Jurkat, Clone E6-1 (cell line): ENCODE results near the gene P3H1.
"Not testable (repeated sequence)": the region's sequence is repeated elsewhere in the genome, so short reads cannot be mapped to it uniquely, and the experiment has no call there.

Experiments used
- DNase-seq: peaks from one replicate; pipeline ENCODE4 v3.0.0-alpha.2; 2011; ENCODE audit warnings: low read depth, low spot score
- H3K4me3 ChIP-seq: 2 replicates; pipeline ENCODE4 v1.5.1; 2011; ENCODE audit warnings: mild to moderate bottlenecking, low read length, control low read depth, moderate library complexity

The P3H1 gene

GRCh38 chr1:42736152-42736551, 30.7 kb downstream of the P3H1 start:
- no peak overlapping the region for H3K4me3 ChIP-seq
- no peak for DNase-seq

GRCh38 chr1:42735477-42736105, 31.2 kb downstream of the P3H1 start:
- no peak for DNase-seq
- no peak overlapping the region for H3K4me3 ChIP-seq

DNA sequence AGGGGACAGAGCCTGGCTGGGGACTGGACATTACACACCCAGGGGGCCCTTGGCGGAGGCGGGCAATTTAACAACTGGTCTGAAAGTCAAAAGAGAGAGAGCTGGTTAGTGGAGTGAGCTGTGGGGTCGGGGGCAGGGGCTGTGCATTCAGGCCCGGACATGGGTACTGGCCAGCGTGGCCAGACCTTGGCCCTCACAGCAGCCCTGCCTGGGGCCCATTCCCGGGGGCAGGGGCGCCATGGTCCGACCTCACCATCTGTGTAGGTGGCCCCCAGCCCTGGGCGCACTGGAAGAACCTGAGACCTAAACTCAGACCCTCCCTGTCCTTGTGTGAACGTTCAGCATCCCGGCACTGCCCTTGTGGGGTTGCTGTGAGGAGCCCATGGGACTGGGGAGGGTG, 31.8 kb downstream of the P3H1 start:
- DNase-seq: no peak

GRCh38 chr1:42734201-42735035, 32.4 kb downstream of the P3H1 start:
- H3K4me3 ChIP-seq: no peak overlapping the region
- DNase-seq: no peak

More for the DNA sequence above, 31.8 kb downstream of the P3H1 start:
- H3K4me3 ChIP-seq: no peak overlapping the region

- H3K4me3 ChIP-seq: no peak overlapping the region
- no peak for DNase-seq
Measured at GRCh38 chr1:42733415-42734200, 33.2 kb downstream of the P3H1 start.

GRCh38 chr1:42732126-42732680, 34.6 kb downstream of the P3H1 start:
- H3K4me3 ChIP-seq: no peak overlapping the region
- no peak for DNase-seq

GRCh38 chr1:42731585-42731984, 35.2 kb downstream of the P3H1 start:
- DNase-seq: no peak
- H3K4me3 ChIP-seq: no peak overlapping the region

- no peak overlapping the region for H3K4me3 ChIP-seq
- no peak for DNase-seq
Measured at GRCh38 chr1:42730988-42731387, 35.8 kb downstream of the P3H1 start.

GRCh38 chr1:42730002-42730401, 36.8 kb downstream of the P3H1 start:
- DNase-seq: no peak
- no peak overlapping the region for H3K4me3 ChIP-seq

DNA sequence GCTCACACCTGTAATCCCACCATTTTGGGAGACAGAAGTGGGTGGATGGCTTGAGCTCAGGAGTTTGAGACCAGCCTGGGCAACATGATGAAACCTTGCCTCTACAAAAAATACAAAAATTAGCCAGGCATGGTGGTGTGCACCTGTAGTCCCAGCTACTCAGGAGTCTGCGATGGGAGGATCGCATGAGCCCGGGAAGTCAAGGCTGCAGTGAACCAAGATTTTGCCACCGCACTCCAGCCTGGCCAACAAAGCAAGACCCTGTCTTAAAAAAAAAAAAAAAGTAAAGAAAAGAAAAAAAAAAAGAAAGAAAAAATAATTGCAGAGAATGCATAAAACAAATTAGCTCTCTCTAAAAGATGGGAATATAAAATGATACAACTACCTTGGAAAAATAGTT, 41.0 kb downstream of the P3H1 start:
- DNase-seq, H3K4me3 ChIP-seq: not testable (repeated sequence)

DNA sequence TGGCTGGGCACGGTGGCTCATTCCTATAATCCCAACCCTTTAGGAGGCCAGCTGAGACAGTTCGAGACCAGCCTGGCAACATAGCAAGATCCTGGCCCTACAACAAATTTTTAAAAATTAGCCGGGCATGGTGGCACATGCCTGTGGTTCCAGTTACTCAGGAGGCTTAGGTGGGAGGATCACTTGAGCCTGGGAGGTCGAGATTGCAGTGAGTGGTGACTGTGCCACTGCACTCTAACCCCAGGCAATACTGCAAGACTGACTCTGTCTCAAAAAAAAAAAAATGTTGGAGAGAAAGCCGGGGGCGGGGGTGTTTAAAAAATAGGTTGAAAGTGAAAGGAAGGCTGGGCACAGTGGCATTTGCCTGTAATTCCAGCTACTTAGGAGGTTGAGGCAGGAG, 43.3 kb downstream of the P3H1 start:
- no peak overlapping the region for H3K4me3 ChIP-seq
- no peak for DNase-seq

- not testable (repeated sequence) for H3K4me3 ChIP-seq, DNase-seq
Measured at GRCh38 chr1:42722403-42722802, 44.4 kb downstream of the P3H1 start.

DNA sequence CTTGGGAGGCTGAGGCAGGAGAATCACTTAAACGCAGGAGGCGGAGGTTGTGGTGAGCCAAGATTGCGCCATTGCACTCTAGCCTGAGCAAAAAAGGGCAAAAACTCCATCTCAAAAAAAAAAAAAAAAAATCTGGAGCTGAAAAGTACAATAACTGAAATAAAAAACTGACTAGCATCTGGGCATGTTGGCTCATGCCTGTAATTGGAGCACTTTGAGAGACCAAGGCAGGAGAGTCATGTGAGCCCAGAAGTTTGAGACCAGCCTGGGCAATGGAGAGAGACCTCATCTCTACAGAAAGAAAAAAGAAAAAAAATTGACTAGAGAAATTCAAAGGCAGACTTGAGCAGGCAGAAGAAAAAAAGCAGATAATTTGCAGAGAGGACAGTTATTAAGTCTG, 44.9 kb downstream of the P3H1 start:
- no peak for DNase-seq
- no peak overlapping the region for H3K4me3 ChIP-seq

DNA sequence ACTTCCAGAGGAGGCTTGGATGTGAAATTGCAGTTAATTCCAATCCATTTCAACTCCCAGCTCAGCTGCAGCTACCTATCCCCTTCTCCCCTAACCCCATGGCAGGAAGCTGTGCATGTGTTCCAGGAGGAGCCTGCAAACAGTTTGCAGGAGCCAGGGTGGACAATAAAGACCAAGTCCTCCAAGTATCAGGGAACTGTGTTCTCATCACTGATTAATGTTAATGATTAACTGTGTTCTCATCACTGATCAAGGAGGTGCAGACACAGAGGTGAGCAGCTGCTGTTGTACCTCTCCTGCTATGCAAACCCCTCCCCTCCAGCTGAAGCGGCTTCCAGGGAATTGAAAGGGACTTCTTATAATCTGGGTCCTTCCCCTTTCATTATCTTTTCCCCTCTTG, 46.0 kb downstream of the P3H1 start:
- no peak for DNase-seq
- H3K4me3 ChIP-seq: no peak overlapping the region

DNA sequence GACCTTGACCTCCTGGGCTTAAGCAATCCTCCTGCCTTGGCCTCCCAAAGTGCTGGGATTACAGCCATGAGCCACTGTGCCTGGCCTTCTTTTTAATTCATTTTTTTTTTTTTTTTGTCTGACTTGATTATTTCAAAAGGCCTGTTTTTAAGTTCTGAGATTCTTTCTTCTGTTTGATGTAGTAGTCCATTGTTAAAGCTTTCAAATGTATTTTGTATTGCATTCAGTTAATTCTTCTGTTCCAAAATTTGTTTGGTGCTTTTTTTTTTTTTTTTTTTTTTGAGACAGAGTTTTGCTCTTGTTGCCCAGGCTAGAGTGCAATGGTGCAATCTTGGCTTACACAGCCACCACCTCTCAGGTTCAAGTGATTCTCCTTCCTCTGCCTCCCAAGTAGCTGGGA, 52.4 kb downstream of the P3H1 start:
- not testable (repeated sequence) for H3K4me3 ChIP-seq, DNase-seq

DNA sequence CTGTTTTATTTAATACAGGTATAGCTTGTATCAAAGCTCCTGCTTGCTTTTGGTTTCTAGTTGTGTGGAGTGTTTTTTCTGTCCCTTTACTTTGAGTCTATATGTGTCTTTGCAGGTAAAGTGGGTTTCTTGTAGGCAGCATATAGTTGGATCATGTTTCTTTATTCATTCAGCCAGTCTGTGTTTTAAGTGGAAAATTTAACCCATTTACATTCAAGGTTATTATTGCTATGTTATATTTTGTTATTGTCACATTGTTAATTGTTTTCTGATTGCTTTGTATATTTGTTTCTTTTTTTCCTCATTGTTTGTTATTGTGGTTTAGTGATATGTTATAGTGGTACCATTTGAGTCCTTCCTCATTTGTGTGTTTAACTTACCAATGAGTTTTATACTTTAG, 53.5 kb downstream of the P3H1 start:
- no peak for DNase-seq
- H3K4me3 ChIP-seq: no peak overlapping the region

DNA sequence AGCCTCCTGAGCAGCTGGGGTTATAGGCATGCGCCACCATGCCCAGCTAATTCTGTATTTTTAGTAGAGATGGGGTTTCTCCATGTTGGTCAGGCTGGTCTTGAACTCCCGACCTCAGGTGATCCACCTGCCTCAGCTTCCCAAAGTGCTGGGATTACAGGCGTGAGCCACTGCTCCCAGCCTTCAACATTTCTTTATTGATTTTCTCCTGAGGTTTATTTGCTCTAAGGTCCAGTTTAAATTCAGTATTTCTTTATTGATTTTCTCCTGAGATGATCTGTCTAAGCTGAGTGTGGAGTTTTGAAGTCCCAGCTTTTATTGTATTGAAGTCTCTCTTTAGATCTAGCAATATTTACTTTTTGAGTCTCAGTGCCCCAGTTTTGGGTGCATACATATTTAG, 54.0 kb downstream of the P3H1 start:
- not testable (repeated sequence) for DNase-seq, H3K4me3 ChIP-seq

DNA sequence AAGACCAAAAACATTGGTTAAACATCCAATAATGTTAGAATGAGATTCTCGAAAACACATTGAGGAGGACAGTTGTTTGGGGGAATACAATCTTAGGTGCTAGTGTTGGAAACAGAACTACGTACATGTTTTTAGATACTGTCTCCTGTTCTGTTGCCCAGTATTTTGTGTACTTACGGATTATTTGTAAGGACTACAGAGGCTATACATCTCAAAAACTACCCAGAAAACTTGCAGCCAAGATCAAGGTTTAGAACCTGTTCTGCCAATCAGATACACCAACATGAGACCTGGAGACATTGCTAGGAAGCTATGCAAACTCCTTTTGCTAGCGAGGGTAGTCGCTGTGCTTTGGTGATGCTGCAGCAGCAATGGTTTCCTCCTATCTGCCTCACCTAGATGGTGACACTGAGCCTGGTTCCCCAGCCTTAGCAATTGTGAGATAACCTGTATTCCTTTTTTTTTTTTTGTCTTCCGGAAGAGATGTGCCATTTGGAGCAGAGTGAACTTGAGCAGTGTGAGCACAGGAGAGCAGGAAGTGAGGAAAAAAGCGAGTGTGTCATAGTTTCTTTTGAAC, 62.9 kb downstream of the P3H1 start:
- no peak overlapping the region for H3K4me3 ChIP-seq
- DNase-seq: no peak

DNA sequence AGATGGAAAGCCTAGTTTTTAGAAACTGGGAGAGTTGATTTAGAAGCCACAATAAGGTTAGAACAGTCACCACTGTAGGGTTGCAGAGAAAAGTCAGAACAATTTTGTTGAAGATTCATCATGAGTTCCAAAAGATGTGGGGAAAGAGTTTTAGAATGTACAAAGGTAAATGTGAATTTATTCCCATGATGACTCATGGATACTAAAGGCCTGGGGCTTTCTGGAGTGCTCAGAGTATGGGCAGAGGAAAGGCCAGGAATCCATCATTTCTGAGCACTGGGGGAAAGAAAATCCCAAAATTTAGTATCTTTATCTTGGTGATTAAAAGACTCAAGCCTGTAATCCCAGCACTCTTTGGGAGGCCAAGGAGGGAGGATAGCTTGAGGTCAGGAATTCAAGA, 66.8 kb downstream of the P3H1 start:
- H3K4me3 ChIP-seq: no peak overlapping the region
- no peak for DNase-seq
